Measurements from ENCODE around the gene NEDD8.

DNA sequence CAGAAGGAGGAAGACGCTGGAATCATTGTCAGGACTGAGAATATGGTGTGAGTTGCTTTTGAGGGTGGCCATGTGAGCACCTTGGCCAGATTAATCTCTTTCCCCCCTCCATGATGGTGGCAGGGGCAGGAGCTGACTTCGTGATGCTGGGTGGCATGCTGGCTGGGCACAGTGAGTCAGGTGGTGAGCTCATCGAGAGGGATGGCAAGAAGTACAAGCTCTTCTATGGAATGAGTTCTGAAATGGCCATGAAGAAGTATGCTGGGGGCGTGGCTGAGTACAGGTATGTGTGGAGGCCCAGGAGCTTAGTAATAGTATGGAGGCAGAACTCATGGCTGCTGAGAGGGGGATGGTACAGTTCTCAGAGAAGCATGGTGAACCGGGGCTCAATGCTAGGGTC lies 6.0 kb upstream of the NEDD8 start:
- TF ChIP-seq, protein P1, sequence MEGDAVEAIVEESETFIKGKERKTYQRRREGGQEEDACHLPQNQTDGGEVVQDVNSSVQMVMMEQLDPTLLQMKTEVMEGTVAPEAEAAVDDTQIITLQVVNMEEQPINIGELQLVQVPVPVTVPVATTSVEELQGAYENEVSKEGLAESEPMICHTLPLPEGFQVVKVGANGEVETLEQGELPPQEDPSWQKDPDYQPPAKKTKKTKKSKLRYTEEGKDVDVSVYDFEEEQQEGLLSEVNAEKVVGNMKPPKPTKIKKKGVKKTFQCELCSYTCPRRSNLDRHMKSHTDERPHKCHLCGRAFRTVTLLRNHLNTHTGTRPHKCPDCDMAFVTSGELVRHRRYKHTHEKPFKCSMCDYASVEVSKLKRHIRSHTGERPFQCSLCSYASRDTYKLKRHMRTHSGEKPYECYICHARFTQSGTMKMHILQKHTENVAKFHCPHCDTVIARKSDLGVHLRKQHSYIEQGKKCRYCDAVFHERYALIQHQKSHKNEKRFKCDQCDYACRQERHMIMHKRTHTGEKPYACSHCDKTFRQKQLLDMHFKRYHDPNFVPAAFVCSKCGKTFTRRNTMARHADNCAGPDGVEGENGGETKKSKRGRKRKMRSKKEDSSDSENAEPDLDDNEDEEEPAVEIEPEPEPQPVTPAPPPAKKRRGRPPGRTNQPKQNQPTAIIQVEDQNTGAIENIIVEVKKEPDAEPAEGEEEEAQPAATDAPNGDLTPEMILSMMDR (IDR thresholded peaks at IDR 0.05): no peak
- no peak for TF ChIP-seq POLR2A (IDR thresholded peaks at IDR 0.05)

All from uterus (tissue), 2 donors.